GM12873 (cell line): ENCODE data around the gene SRRM3.

Experiments used
- TF ChIP-seq, protein P1 (sequence below): IDR thresholded peaks from 2 replicates; pipeline ENCODE4 v1.5.1; 2012; ENCODE audit warnings: low read depth, mild to moderate bottlenecking, moderate library complexity, low read length, control low read depth; ENCODE audit not compliant: insufficient read depth; ENCODE audit errors: missing control alignments

SRRM3 gene

DNA sequence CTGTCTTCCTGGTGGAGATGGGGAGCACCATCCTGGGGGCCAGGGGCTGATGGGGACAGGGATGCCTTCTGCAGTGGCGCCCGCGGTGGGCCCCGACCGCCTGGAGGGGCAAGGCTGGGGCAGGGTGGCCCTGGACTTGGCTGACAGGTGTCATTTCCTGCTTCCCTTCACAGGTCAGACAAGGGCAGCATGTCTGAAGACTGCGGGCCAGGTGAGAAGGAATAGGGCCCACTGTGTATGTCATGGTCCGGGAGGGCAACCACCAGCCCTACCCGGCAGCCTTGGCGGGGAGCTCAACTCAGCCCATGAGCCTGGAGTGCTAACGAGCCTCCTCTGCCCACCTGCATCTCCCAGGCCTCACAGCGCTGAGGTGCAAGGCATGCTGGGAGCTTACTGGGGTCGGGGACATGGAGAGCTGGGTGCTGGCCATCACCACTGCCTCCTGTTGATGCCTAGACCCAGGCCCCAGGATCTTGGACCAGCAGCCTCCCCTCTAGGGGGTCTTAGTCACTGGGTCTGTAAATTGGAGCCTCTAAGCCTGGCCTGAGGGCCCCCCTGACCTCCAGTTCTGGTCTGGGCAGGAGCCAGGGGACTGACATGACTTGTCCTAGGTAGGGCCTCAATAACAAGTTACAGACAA is 28.0 kb upstream of the SRRM3 start:
- TF ChIP-seq, protein P1, sequence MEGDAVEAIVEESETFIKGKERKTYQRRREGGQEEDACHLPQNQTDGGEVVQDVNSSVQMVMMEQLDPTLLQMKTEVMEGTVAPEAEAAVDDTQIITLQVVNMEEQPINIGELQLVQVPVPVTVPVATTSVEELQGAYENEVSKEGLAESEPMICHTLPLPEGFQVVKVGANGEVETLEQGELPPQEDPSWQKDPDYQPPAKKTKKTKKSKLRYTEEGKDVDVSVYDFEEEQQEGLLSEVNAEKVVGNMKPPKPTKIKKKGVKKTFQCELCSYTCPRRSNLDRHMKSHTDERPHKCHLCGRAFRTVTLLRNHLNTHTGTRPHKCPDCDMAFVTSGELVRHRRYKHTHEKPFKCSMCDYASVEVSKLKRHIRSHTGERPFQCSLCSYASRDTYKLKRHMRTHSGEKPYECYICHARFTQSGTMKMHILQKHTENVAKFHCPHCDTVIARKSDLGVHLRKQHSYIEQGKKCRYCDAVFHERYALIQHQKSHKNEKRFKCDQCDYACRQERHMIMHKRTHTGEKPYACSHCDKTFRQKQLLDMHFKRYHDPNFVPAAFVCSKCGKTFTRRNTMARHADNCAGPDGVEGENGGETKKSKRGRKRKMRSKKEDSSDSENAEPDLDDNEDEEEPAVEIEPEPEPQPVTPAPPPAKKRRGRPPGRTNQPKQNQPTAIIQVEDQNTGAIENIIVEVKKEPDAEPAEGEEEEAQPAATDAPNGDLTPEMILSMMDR, result no peak

DNA sequence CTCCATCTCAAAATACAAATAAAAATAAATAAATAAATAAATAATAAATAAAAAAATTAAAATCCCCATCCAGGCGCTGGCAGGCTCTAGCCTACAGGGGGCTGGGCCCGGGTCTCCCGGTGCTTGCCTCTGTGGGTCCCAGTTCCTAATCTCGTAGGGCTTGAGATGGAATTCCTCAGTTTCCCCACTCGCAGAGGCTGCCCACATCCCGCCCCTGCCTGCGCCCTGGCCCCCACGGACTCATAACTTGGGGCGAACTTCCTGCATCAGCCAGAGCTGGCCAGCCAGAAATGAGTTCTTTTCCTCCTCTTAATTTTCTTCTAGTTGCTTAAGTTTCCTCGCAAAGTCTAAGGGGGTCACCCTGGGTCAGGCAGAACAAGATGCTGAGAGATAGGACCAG is 22.0 kb upstream of the SRRM3 start:
- TF ChIP-seq, protein P1, result no peak

DNA sequence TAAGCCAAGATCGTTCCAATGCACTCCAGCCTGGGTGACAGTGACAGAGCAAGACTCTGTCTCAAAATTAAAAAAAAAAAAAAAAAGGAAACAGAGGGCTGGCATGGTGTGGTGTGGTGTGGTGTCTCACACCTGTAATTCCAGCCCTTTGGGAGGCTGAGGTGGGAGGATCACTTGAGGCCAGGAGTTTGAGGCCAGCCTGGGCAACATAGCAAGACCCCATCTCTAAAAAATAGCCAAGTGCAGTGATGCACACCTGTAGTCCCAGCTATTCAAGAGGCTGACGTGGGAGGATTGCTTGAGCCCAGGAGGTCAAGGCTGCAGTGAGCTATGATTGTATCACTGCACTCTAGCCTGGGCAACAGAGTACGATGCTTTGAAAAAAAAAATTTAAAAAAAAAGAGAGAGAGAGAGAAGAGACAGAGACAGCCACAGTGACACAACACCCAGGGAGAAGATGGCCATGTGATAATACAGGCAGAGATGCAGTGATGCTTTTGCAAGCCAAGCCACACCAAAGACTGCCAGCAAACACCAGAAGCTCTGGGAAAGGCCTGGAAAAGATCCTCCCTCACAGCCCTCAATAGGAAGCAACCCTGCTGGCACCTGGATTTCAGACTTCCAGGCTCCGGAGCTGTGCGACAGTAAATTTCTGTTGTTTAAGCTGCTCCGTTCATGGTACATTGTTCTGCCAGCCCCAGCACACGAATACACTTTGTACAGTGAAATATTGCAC is 19.3 kb upstream of the SRRM3 start:
- TF ChIP-seq, protein P1, result no peak

DNA sequence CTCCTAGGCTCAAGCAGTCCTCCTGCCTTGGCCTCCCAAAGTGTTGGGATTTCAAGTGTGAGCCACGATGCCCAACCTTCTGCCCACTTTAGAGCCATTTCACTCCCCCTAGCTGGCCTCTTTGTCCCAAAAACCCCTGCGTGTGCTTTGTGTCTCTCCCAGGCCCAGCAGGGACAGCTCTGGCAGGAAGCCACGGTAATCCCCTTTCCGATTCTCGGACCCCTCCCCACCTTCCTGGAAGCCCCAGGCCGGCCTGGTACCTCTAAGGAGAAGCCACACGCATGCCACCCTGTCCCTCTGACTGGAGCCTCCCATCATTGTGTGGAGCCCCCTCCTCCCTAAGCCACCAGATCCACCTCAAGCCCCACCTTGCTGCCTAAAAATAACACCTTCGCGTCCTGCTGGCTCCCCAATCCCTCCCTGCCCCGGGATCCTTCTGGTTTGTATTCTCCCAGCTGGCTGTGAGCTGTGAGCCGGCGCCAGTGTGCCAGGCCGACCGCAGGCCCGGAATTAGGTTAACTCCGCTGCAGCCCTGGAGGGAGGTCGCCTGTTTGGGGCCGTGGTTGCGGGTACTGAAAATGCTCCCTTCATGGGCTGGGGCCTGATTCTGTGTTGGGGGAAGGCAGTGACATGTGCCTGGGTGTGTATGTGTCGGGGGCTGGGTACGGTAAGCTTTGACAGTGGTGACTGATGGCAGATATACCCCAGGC is 16.4 kb upstream of the SRRM3 start:
- TF ChIP-seq, protein P1, result no peak

DNA sequence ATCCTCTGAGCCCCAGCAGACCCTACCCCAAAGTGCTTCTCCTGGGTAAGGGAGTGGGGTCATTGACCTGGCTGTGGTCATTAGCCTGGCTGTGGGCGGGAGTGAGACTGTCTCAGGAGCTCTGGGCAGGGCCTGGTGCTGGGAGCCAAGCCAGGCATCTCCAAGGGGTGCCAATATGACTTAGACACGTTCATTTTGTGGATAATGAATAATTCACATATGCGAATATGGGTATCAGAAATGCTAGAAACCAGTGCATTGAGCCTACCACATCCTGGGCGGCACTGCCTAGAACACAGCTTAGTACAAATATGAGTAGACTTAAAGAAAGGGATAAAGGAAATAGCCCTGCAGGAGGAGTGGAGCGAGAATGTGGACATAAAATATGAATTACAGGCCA is 14.4 kb upstream of the SRRM3 start:
- TF ChIP-seq, protein P1, result no peak

DNA sequence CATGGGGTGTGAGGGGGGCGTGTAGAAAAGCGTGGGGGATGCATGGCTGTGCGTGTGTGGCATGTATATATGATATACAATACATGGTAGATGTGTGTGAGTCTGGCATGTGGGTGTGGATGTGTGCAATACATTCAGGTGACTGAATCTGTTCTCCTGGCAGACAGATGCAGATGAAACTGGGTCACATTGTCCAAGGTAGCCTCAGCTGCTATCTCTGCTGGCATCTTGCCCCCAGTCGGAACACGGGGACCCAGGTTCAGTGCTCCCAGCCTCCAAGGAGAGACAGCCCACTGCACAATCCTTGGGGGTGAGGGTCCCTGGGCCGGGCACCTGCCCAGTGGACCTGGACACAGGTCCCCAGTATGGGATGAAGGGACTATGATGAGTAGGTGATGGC is 12.4 kb upstream of the SRRM3 start:
- TF ChIP-seq, protein P1, result no peak

DNA sequence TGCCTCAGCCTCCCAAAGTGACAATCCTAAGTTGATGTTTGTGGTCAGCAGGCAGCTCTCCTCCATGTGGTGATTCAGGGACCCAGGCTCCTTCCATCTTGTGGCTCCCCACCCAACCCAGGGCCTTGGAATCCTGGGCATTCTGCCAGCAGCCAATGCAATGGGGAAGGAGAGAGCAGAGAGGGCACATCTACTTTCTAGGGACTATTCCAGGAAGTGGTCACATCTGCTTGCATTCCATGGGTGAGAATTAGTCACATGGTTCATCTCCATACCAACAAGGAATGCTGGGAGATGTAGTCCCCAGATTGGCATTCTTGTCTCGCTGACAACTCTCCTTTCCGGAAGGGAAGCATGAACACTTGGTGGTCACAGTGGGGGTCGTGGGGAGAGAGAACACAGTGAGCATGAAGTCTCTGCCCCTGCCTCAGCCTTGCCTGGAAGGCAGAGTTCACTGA is 9.9 kb upstream of the SRRM3 start:
- TF ChIP-seq, protein P1, result no peak
